Pancreas (tissue), 10 donors: ENCODE data around the gene TMEM170B. TPM values are rescaled to one million over a fixed set of nuclear protein-coding genes. Genes with fewer than 3 reads are reported as not detected.

Source experiments
- ATAC-seq, 4 donors: fragments of 200-7000 bp; cut with Tn5 transposase; one replicate each; pipeline versions ENCODE4 v1.8.0 to v1.9.1; 2020; ENCODE audit warnings: mild to moderate bottlenecking in 4 of 4, moderate library complexity in 4 of 4
- DNase-seq, 6 donors: peaks; one replicate each; pipeline ENCODE4 v3.0.0-alpha.2; 2020
- FAIRE-seq: peaks from 2 replicates; lab custom pipeline; 2012; peaks lifted over from hg19 to GRCh38; lab: Jason Lieb, UNC
- H3K27ac ChIP-seq, 4 donors: fragments of 200-600 bp; sonication (generic); 1 replicate in 3 of 4; 2 replicates in 1 of 4; pipeline versions ENCODE4 v1.5.0 to v1.8.0; 2020
- H3K27me3 ChIP-seq, 4 donors: fragments of 200-600 bp; one replicate each; pipeline ENCODE4 v1.8.0; 2021
- H3K36me3 ChIP-seq, 3 donors: fragments of 200-600 bp; sonication (generic) in 1 of 3; one replicate each; pipeline versions ENCODE4 v1.5.0 to v1.8.0; 2020 to 2021
- H3K4me1 ChIP-seq, 3 donors: fragments of 200-600 bp; one replicate each; pipeline ENCODE4 v1.8.0; 2021
- H3K4me3 ChIP-seq, 4 donors: fragments of 200-600 bp; sonication (generic) in 2 of 4; one replicate each; pipeline versions ENCODE4 v1.5.0 to v1.8.0; 2020 to 2021
- H3K9me3 ChIP-seq, 4 donors: fragments of 200-600 bp; one replicate each; pipeline ENCODE4 v1.8.0; 2021
- WGBS, 2 donors: extraction: QIAGEN DNeasy Blood & Tissue Kit; methylation state at CpG; one replicate each; pipeline ENCODE4 v1.1.7; 2013; 5-methylcytosine and 5-hydroxymethylcytosine counted together
- intact Hi-C, 3 donors: fragments of 100-400 bp; cut with DNase I; formaldehyde crosslinking; loops; one replicate each; pipeline versions ENCODE4 v1.11.1 to v1.14.2; 2022
- polyA plus RNA-seq, 2 donors: library from polyadenylated mRNA; stranded (reverse); fragments of 200-250 nt; gene quantifications; one replicate each; pipeline ENCODE4 v1.2.3, GENCODE V29; 2013
- total RNA-seq, 6 donors: library from RNA; stranded (reverse); fragmentation: NEBNext Ultra II Directional in 4 of 6; extraction: Animal tissue kit (Norgen Biotek cat#: 25700) in 4 of 6; gene quantifications; one replicate each; pipeline versions ENCODE4 v1.2.1 to v1.2.4, GENCODE V29; 2021 to 2023
- TF ChIP-seq, protein P1 (sequence below), 4 donors: fragments of 200-600 bp; sonication (generic) in 3 of 4; IDR thresholded peaks; one replicate each; pipeline versions ENCODE4 v1.5.0 to v1.8.0; 2021; ENCODE audit warnings: antibody characterized with exemption in 4 of 4
- donor health status: healthy with polysubstance abuse.
- donor health status: DM: no; HTN: no; CAD: no; lungs with moderate emphysema.
- donor health status: DM: no; HTN: no; CAD: no.
- donor health status: control.
- donor health status: control.
- donor health status: Bipolar disorder and iron deficiency.
- donor health status: DM: yes; HTN: yes; CAD: no.
- donor health status: DM: no; HTN: no; CAD: no.
- donor health status: DM: no; HTN: no; CAD: no.
- donor health status: DM: yes; HTN: yes; CAD: no.

The TMEM170B gene
- total and polyA plus RNA-seq, 8 donors, result 0.49 to 2.3 (median 1.4) TPM

DNA sequence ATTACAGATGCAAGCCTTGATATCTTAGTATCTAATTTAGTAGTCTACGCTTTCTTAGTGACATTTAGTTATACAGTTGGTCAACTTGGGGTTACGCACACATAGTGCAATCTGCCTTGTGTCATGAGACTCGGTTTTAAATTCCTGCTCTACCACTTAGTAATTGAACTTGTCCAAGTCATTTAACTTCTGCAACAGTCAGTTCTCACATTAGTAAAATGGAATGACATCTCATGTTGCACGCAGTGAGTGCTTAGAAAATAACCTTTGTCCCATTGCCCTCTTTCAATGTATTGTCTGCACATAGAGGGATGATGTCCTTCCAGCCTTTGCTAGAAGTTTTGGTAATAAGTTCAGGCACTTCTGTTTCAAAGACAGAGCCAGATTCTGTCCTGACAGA, 48.6 kb downstream of the TMEM170B start:
- no peak for DNase-seq
- H3K9me3 ChIP-seq, result no peaks in the 10 kb centered on the region
- H3K4me3 ChIP-seq, result no peak overlapping the region
- H3K4me1 ChIP-seq, result no peaks in the 10 kb centered on the region
- H3K27ac ChIP-seq, result no peak overlapping the region
- TF ChIP-seq, protein P1, sequence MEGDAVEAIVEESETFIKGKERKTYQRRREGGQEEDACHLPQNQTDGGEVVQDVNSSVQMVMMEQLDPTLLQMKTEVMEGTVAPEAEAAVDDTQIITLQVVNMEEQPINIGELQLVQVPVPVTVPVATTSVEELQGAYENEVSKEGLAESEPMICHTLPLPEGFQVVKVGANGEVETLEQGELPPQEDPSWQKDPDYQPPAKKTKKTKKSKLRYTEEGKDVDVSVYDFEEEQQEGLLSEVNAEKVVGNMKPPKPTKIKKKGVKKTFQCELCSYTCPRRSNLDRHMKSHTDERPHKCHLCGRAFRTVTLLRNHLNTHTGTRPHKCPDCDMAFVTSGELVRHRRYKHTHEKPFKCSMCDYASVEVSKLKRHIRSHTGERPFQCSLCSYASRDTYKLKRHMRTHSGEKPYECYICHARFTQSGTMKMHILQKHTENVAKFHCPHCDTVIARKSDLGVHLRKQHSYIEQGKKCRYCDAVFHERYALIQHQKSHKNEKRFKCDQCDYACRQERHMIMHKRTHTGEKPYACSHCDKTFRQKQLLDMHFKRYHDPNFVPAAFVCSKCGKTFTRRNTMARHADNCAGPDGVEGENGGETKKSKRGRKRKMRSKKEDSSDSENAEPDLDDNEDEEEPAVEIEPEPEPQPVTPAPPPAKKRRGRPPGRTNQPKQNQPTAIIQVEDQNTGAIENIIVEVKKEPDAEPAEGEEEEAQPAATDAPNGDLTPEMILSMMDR (IDR thresholded peaks at IDR 0.05), result no peak
- no peaks in the 10 kb centered on the region for H3K36me3 ChIP-seq
- intact Hi-C loops, result no loop called here
- 70 to 73% methylated on average over 4 of the region's 4 CpGs for WGBS, 2 donors
- no peaks in the 10 kb centered on the region for H3K27me3 ChIP-seq
- no peak for ATAC-seq
- no peak for FAIRE-seq

DNA sequence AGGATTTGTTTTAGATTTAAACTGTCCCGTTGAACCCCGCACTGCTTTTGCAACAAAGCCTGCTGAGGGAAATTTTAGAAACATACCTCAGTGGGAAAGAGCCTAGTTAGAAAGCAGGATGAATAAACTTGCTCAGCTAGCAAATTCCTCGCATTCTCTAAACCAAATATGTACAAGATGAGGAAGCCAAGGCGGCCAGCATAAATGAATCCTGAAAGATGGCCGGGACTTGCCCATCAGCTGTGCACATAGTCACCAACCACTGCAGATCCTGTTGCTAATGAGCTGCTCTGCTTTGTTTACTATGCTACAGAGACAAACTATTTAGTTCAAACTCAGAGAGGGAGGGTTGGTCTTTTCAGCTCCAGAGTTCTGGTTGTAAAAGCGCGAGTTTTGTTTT, 49.0 kb downstream of the TMEM170B start:
- H3K27me3 ChIP-seq, result no peaks in the 10 kb centered on the region
- FAIRE-seq, result no peak
- no peaks in the 10 kb centered on the region for H3K9me3 ChIP-seq
- H3K4me3 ChIP-seq, result no peak overlapping the region
- TF ChIP-seq, protein P1 (IDR thresholded peaks at IDR 0.05), result no peak
- ATAC-seq, result peak in 2 of 4 donors; percentile 28 to 40
- no peaks in the 10 kb centered on the region for H3K36me3 ChIP-seq
- H3K4me1 ChIP-seq, result no peaks in the 10 kb centered on the region
- WGBS, 2 donors, result 77 to 81% methylated on average over 7 of the region's 7 CpGs
- no peak for DNase-seq
- intact Hi-C loops, result no loop called here
- no peak overlapping the region for H3K27ac ChIP-seq

DNA sequence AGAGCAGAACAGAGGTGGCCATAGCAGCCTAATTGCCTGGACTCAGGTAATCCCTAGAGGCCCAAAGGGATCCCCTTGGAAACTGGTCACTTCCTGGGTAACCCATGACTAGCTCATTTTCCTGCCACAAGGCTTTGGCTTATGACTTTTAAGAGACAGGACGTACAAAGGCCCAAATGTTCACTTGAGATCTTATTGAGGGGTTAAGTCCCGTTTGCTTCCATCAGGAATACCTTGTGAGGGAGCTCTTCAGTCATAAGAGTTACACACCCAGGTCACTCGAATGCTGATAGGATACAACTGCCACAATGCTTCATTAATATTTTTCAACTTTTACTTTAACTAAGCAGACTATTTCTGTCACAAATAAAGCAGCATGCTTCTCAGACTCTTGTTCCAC, 51.7 kb downstream of the TMEM170B start:
- Histone ChIP-seq H3K4me3 (no peak overlapping the region), H3K27me3 (no peaks in the 10 kb centered on the region), H3K27ac (no peak overlapping the region), H3K4me1 (no peaks in the 10 kb centered on the region), H3K36me3 (no peaks in the 10 kb centered on the region), H3K9me3 (no peaks in the 10 kb centered on the region)
- WGBS, 2 donors, result 40 to 60% methylated on average over 3 of the region's 3 CpGs
- intact Hi-C loops, result no loop called here
- TF ChIP-seq, protein P1 (IDR thresholded peaks at IDR 0.05), result no peak
- no peak for DNase-seq
- no peak for FAIRE-seq
- ATAC-seq, result peak in 1 of 4 donors; percentile 40

DNA sequence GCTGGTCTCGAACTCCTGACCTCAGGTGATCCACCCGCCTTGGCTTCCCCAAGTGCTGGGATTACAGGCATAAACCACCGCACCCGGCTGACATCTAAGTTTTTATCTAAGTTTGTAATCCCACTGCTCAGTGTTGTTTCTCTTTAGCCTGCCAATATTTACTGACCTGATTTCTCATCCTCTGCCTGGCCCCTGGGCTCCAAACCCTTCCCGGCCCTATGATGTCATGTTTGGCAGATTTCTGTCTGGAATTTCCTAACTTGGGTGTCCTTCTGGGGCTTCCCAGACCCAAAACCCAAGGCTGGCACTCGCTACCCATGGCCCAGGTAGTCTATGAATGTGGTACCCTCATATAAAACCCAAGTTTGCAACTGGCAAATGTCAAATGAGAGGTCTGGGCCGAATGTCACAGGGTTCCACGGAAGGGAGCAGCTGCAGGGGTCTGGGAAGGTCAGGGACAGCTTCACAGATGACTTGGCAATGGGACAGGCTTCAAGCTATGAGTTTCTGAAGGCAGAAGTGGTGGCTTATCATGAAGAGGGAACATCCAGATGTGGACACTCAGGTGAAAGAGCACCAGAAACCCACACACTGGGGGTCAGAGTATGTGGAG, 54.9 kb downstream of the TMEM170B start:
- H3K36me3 ChIP-seq, result no peaks in the 10 kb centered on the region
- H3K27ac ChIP-seq, result no peak overlapping the region
- peak in 3 of 4 donors; percentile 33 to 64 (median 34) for ATAC-seq
- TF ChIP-seq, protein P1 (IDR thresholded peaks at IDR 0.05), result no peak
- no peaks in the 10 kb centered on the region for H3K9me3 ChIP-seq
- 55 to 58% methylated on average over 8 of the region's 8 CpGs for WGBS, 2 donors
- no peak for FAIRE-seq
- no peaks in the 10 kb centered on the region for H3K4me1 ChIP-seq
- no peaks in the 10 kb centered on the region for H3K27me3 ChIP-seq
- no peak for DNase-seq
- intact Hi-C loops, result loop anchor here in 1 of 3 donors (10.0 kb wide), 1 partner anchor 642 kb away; no protein-coding TSS in a partner anchor
- no peak overlapping the region for H3K4me3 ChIP-seq

DNA sequence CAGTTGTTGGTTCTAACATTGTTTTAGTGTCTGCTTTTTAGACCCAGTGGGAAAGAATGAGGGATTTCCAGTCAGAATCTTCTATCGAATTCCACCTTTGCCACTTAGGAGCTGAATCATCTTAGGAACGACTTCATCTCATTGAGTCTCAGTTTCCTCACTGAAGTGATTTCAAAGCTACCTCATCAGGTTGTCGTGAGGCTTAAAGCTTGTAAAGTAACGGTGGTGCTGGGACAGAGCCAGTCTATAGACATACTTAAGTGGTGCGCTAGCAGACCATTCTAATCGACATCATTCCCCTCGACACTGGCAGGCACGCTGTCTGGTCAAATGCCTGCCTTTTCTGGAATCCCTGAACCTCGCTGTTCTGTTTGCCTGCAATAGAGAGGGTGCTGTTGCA, 55.5 kb downstream of the TMEM170B start:
- DNase-seq (no peak), ATAC-seq (no peak), FAIRE-seq (no peak)
- H3K9me3 ChIP-seq, result no peaks in the 10 kb centered on the region
- TF ChIP-seq, protein P1 (IDR thresholded peaks at IDR 0.05), result no peak
- no peak overlapping the region for H3K4me3 ChIP-seq
- WGBS, 2 donors, result 94 to 97% methylated on average over 9 of the region's 9 CpGs
- H3K4me1 ChIP-seq, result no peaks in the 10 kb centered on the region
- intact Hi-C loops, result loop anchor here in 1 of 3 donors (10.0 kb wide), 1 partner anchor 642 kb away; no protein-coding TSS in a partner anchor
- no peak overlapping the region for H3K27ac ChIP-seq
- H3K36me3 ChIP-seq, result no peaks in the 10 kb centered on the region
- no peaks in the 10 kb centered on the region for H3K27me3 ChIP-seq
